Measurements from ENCODE around the gene RNF186.

The RNF186 gene

GRCh38 chr1:19786988-19787423 lies 28.1 kb downstream of the RNF186 start:
- Histone ChIP-seq H3K79me2 (ENCODE audit: insufficient read depth, low read depth) (no peaks in the 10 kb centered on the region), H4K20me1 (ENCODE audit: insufficient read depth) (no peaks in the 10 kb centered on the region), H3K9ac (no peak overlapping the region), H3K27me3 (ENCODE audit: insufficient read depth, low read depth) (no peaks in the 10 kb centered on the region), H3K27ac (no peak overlapping the region), H3K4me2 (no peak overlapping the region), H3K36me3 (ENCODE audit: insufficient read depth) (no peaks in the 10 kb centered on the region), H3K4me1 (ENCODE audit: low read depth, poor library complexity, severe bottlenecking) (peaks cover 18% of the 10 kb centered on the region), H2AFZ (ENCODE audit: low read depth) (no peak overlapping the region), H3K4me3 (IDR thresholded peaks at IDR 0.05; ENCODE audit: insufficient read depth, low read depth, low read length) (no peak overlapping the region)
- TF ChIP-seq, protein P1, sequence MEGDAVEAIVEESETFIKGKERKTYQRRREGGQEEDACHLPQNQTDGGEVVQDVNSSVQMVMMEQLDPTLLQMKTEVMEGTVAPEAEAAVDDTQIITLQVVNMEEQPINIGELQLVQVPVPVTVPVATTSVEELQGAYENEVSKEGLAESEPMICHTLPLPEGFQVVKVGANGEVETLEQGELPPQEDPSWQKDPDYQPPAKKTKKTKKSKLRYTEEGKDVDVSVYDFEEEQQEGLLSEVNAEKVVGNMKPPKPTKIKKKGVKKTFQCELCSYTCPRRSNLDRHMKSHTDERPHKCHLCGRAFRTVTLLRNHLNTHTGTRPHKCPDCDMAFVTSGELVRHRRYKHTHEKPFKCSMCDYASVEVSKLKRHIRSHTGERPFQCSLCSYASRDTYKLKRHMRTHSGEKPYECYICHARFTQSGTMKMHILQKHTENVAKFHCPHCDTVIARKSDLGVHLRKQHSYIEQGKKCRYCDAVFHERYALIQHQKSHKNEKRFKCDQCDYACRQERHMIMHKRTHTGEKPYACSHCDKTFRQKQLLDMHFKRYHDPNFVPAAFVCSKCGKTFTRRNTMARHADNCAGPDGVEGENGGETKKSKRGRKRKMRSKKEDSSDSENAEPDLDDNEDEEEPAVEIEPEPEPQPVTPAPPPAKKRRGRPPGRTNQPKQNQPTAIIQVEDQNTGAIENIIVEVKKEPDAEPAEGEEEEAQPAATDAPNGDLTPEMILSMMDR (conservative IDR thresholded peaks at IDR 0.05; ENCODE audit: low read depth, low read length): no peak

DNA sequence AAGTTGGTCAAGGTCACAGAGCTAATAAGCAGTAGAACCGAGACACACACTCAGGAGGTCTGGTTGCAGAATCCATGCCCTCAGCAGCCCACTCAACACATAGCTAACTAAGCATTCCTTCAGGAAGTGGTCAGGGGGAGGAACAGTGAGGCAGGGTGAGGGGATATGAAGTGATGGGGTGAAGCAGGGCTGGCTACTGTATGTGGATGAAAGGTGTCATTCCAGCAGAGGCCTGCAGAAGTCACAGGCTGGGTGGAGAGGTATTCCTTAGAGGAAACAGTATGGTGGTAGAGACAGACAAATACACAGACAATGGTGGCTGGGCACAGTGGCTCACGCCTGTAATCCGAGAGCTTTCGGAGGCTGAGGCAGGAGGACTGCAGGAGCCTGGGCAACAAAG lies 29.4 kb downstream of the RNF186 start:
- H3K27ac ChIP-seq: no peak overlapping the region
- H3K79me2 ChIP-seq (ENCODE audit: insufficient read depth, low read depth): no peaks in the 10 kb centered on the region
- H3K36me3 ChIP-seq (ENCODE audit: insufficient read depth): no peaks in the 10 kb centered on the region
- H2AFZ ChIP-seq (ENCODE audit: low read depth): no peak overlapping the region
- H4K20me1 ChIP-seq (ENCODE audit: insufficient read depth): no peaks in the 10 kb centered on the region
- no peak overlapping the region for H3K4me3 ChIP-seq (IDR thresholded peaks at IDR 0.05; ENCODE audit: insufficient read depth, low read depth, low read length)
- TF ChIP-seq, protein P1 (conservative IDR thresholded peaks at IDR 0.05; ENCODE audit: low read depth, low read length): no peak
- peaks cover 17% of the 10 kb centered on the region for H3K4me1 ChIP-seq (ENCODE audit: low read depth, poor library complexity, severe bottlenecking)
- H3K4me2 ChIP-seq: no peak overlapping the region
- H3K27me3 ChIP-seq (ENCODE audit: insufficient read depth, low read depth): no peaks in the 10 kb centered on the region
- no peak overlapping the region for H3K9ac ChIP-seq

DNA sequence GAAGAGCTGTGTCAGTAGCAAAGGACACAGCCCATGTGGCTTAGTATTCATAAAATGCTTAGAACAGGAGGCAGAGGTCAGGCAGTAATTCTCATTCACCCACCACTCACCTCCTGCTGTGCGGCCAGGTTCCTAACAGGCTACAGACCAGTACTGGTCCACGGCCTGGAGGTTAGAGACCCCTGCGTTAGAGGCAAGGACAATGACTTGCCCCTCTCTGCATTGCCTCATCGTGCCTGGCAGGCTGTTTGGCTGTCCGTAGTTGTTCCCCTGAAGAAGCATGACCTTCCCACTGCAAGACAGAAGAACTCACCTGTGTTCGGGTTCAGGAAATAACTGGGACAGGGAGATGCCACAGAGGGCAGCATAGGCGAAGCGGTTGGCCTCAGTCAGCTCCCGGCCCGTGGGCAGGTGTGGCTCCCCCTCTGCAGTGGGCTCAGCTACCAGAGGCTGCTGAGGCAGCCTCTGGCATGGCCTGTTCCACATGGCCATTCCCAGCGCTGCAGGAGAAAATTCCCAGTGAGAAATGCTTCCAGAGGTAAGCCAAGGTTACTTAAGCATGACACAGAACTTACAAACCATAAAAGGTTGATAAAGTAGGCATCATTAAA lies 34.7 kb downstream of the RNF186 start:
- Histone ChIP-seq H3K4me2 (no peak overlapping the region), H3K27me3 (ENCODE audit: insufficient read depth, low read depth) (no peaks in the 10 kb centered on the region), H3K4me1 (ENCODE audit: low read depth, poor library complexity, severe bottlenecking) (no peaks in the 10 kb centered on the region), H4K20me1 (ENCODE audit: insufficient read depth) (no peaks in the 10 kb centered on the region), H3K4me3 (IDR thresholded peaks at IDR 0.05; ENCODE audit: insufficient read depth, low read depth, low read length) (no peak overlapping the region), H3K79me2 (ENCODE audit: insufficient read depth, low read depth) (no peaks in the 10 kb centered on the region), H2AFZ (ENCODE audit: low read depth) (no peak overlapping the region), H3K36me3 (ENCODE audit: insufficient read depth) (no peaks in the 10 kb centered on the region; the same call in 1 of the 2 replicates), H3K27ac (no peak overlapping the region), H3K9ac (no peak overlapping the region)
- TF ChIP-seq, protein P1 (conservative IDR thresholded peaks at IDR 0.05; ENCODE audit: low read depth, low read length): no peak

GRCh38 chr1:19776933-19777332 lies 38.1 kb downstream of the RNF186 start:
- Histone ChIP-seq H3K9ac (no peak overlapping the region), H4K20me1 (ENCODE audit: insufficient read depth) (no peaks in the 10 kb centered on the region), H3K27ac (no peak overlapping the region), H3K4me1 (ENCODE audit: low read depth, poor library complexity, severe bottlenecking) (no peaks in the 10 kb centered on the region), H3K79me2 (ENCODE audit: insufficient read depth, low read depth) (no peaks in the 10 kb centered on the region), H3K27me3 (ENCODE audit: insufficient read depth, low read depth) (no peaks in the 10 kb centered on the region), H2AFZ (ENCODE audit: low read depth) (no peak overlapping the region), H3K4me3 (IDR thresholded peaks at IDR 0.05; ENCODE audit: insufficient read depth, low read depth, low read length) (no peak overlapping the region), H3K36me3 (ENCODE audit: insufficient read depth) (no peaks in the 10 kb centered on the region; the same call in 1 of the 2 replicates), H3K4me2 (no peak overlapping the region)
- TF ChIP-seq, protein P1 (conservative IDR thresholded peaks at IDR 0.05; ENCODE audit: low read depth, low read length): no peak

Measured in KMS-11 (cell line).